H9 (cell line): ENCODE results near the gene BAX. TPM values are rescaled to one million over a fixed set of nuclear protein-coding genes. Genes with fewer than 3 reads are reported as not detected.

Experiments
- DNase-seq: peaks from one replicate; pipeline ENCODE4 v3.0.0-alpha.2; 2017
- H2AFZ ChIP-seq: one replicate; pipeline ENCODE4 v1.6.1; 2013; ENCODE audit warnings: mild to moderate bottlenecking, low read length, control low read depth, moderate library complexity
- H2AK5ac ChIP-seq: 2 replicates; pipeline ENCODE4 v1.6.1; 2013; ENCODE audit warnings: low read length, control low read depth, mixed read lengths; ENCODE audit not compliant: insufficient read length
- H2BK120ac ChIP-seq: one replicate; pipeline ENCODE4 v1.6.1; 2013; ENCODE audit warnings: low read depth, mild to moderate bottlenecking, low read length, control low read depth, inconsistent platforms; ENCODE audit not compliant: poor library complexity, severe bottlenecking
- H2BK12ac ChIP-seq: 2 replicates; pipeline ENCODE4 v1.6.1; 2013; ENCODE audit warnings: low read length, control low read depth, mixed read lengths, low read depth; ENCODE audit not compliant: insufficient read length
- H2BK15ac ChIP-seq: 2 replicates; pipeline ENCODE4 v1.6.1; 2013; ENCODE audit warnings: low read depth, low read length, control low read depth
- H2BK20ac ChIP-seq: one replicate; pipeline ENCODE4 v1.6.1; 2013; ENCODE audit warnings: low read depth, mild to moderate bottlenecking, low read length, control low read depth, inconsistent platforms; ENCODE audit not compliant: poor library complexity, severe bottlenecking
- H2BK5ac ChIP-seq: 2 replicates; pipeline ENCODE4 v1.6.1; 2013; ENCODE audit warnings: low read length, control low read depth, mixed read lengths; ENCODE audit not compliant: insufficient read length
- H3K14ac ChIP-seq: 2 replicates; pipeline ENCODE4 v1.6.1; 2013; ENCODE audit warnings: low read length, control low read depth; ENCODE audit not compliant: insufficient read depth
- H3K18ac ChIP-seq: 2 replicates; pipeline ENCODE4 v1.6.1; 2013; ENCODE audit warnings: low read depth, mild to moderate bottlenecking, mixed read lengths, low read length, control low read depth; ENCODE audit not compliant: insufficient read length
- H3K23ac ChIP-seq: 2 replicates; pipeline ENCODE4 v1.6.1; 2013; ENCODE audit warnings: low read length, control low read depth, mixed read lengths, low read depth; ENCODE audit not compliant: insufficient read length
- H3K23me2 ChIP-seq: 2 replicates; pipeline ENCODE4 v1.6.1; 2013; ENCODE audit warnings: low read depth, mild to moderate bottlenecking, mixed read lengths, low read length, control low read depth; ENCODE audit not compliant: insufficient read length, poor library complexity, severe bottlenecking
- H3K27ac ChIP-seq: 2 replicates; pipeline ENCODE4 v1.5.1; 2013; ENCODE audit warnings: low read length, control low read depth, mixed read lengths, low read depth; ENCODE audit not compliant: insufficient read length
- H3K27me3 ChIP-seq: 2 replicates; pipeline ENCODE4 v1.6.1; 2013; ENCODE audit warnings: low read length, control low read depth, inconsistent platforms; ENCODE audit not compliant: insufficient read depth
- H3K4ac ChIP-seq: 2 replicates; pipeline ENCODE4 v1.6.1; 2013; ENCODE audit warnings: low read depth, mild to moderate bottlenecking, control low read depth, inconsistent platforms, low read length, moderate library complexity
- H3K4me1 ChIP-seq: 2 replicates; pipeline ENCODE4 v1.6.1; 2013; ENCODE audit warnings: low read length, control low read depth, inconsistent platforms; ENCODE audit not compliant: insufficient read depth
- H3K4me2 ChIP-seq: 2 replicates; pipeline ENCODE4 v1.6.1; 2013; ENCODE audit warnings: low read length, control low read depth, mixed read lengths; ENCODE audit not compliant: insufficient read length, insufficient read depth
- H3K56ac ChIP-seq: 2 replicates; pipeline ENCODE4 v1.6.1; 2013; ENCODE audit warnings: low read depth, mild to moderate bottlenecking, mixed read lengths, low read length, control low read depth; ENCODE audit not compliant: insufficient read length
- H3K79me1 ChIP-seq: 2 replicates; pipeline ENCODE4 v1.6.1; 2013; ENCODE audit warnings: low read depth, mild to moderate bottlenecking, moderate library complexity, low read length, control low read depth, inconsistent platforms; ENCODE audit not compliant: insufficient read depth, poor library complexity, severe bottlenecking
- H3K79me2 ChIP-seq: 2 replicates; pipeline ENCODE4 v1.6.1; 2013; ENCODE audit warnings: low read length, control low read depth, inconsistent platforms; ENCODE audit not compliant: insufficient read depth
- H3K9ac ChIP-seq: 2 replicates; pipeline ENCODE4 v1.6.1; 2013; ENCODE audit warnings: low read length, control low read depth, mixed read lengths; ENCODE audit not compliant: insufficient read length; ENCODE audit errors: extremely low read depth
- H3K9me3 ChIP-seq: one replicate; pipeline ENCODE4 v1.6.1; 2013; ENCODE audit warnings: low read depth, low read length, inconsistent platforms; ENCODE audit not compliant: control insufficient read depth
- H3T11ph ChIP-seq: one replicate; pipeline ENCODE4 v1.6.1; 2013; ENCODE audit warnings: mild to moderate bottlenecking, low read length, control low read depth, inconsistent platforms
- H4K20me1 ChIP-seq: one replicate; pipeline ENCODE4 v1.6.1; 2013; ENCODE audit not compliant: control insufficient read depth, insufficient read length, insufficient read depth
- H4K5ac ChIP-seq: 2 replicates; pipeline ENCODE4 v1.6.1; 2013; ENCODE audit warnings: low read depth, mild to moderate bottlenecking, mixed read lengths, low read length, control low read depth; ENCODE audit not compliant: insufficient read length
- H4K8ac ChIP-seq: replicated peaks from 2 replicates; pipeline ENCODE4 v1.6.1; 2013; ENCODE audit warnings: low read length, control low read depth, mixed read lengths, low read depth; ENCODE audit not compliant: insufficient read length
- H4K91ac ChIP-seq: 2 replicates; pipeline ENCODE4 v1.6.1; 2013; ENCODE audit warnings: low read depth, mild to moderate bottlenecking, moderate library complexity, mixed read lengths, low read length, control low read depth; ENCODE audit not compliant: insufficient read length
- H3K27ac Mint-ChIP-seq, 3 experiments: 2 replicates in 2 of 3; 3 replicates in 1 of 3; pipeline ENCODE4 v1.8.0; 2020 to 2021; ENCODE audit warnings: mixed read lengths in 3 of 3, mild to moderate bottlenecking in 1 of 3, moderate library complexity in 1 of 3
- H3K27me3 Mint-ChIP-seq: 2 replicates; pipeline ENCODE4 v1.8.0; 2021; ENCODE audit warnings: low read depth, mild to moderate bottlenecking, moderate library complexity, mixed read lengths
- H3K36me3 Mint-ChIP-seq, 3 experiments: 2 replicates in 2 of 3; 3 replicates in 1 of 3; pipeline ENCODE4 v1.8.0; 2020 to 2021; ENCODE audit warnings: low read depth in 3 of 3, mixed read lengths in 3 of 3; ENCODE audit not compliant: insufficient read depth in 1 of 3
- H3K4me1 Mint-ChIP-seq, 2 experiments: 2 replicates each; pipeline ENCODE4 v1.8.0; 2020; ENCODE audit warnings: mixed read lengths in 2 of 2
- H3K4me3 Mint-ChIP-seq, 2 experiments: 2 replicates in 1 of 2; 3 replicates in 1 of 2; pipeline ENCODE4 v1.8.0; 2020 to 2021; ENCODE audit warnings: mild to moderate bottlenecking in 2 of 2, mixed read lengths in 2 of 2, moderate library complexity in 1 of 2
- H3K9me3 Mint-ChIP-seq, 2 experiments: 2 replicates in 1 of 2; 3 replicates in 1 of 2; pipeline ENCODE4 v1.8.0; 2020; ENCODE audit warnings: mild to moderate bottlenecking in 2 of 2, mixed read lengths in 2 of 2, moderate library complexity in 1 of 2
- CTCF ChIP-seq: fragments of 200-600 bp; sonication (generic); conservative IDR thresholded peaks from 3 replicates; pipeline ENCODE4 v1.8.0; 2021; ENCODE audit warnings: antibody characterized with exemption, mild to moderate bottlenecking
- WGBS: extraction: QIAGEN DNeasy Blood & Tissue Kit; methylation state at CpG from one replicate; pipeline ENCODE4 v1.1.7; 2013; ENCODE audit warnings: missing lambda C conversion rate, low lambda C conversion rate, mixed read lengths; ENCODE audit not compliant: insufficient read length; ENCODE audit errors: extremely low coverage; 5-methylcytosine and 5-hydroxymethylcytosine counted together
- total RNA-seq: library from RNA; stranded (reverse); gene quantifications from 2 replicates; pipeline ENCODE4 v1.2.1, GENCODE V29; 2021

Gene BAX
- total RNA-seq, 1 experiment from 2014 or later = 310 TPM

GRCh38 chr19:48961673-48962028, 7.0 kb downstream of the BAX start:
- H2BK12ac ChIP-seq = no peak overlapping the region
- no peaks in the 10 kb centered on the region for H3K9me3 ChIP-seq
- no peak overlapping the region for H3K56ac ChIP-seq
- no peak overlapping the region for H3K14ac ChIP-seq
- Mint-ChIP-seq H3K36me3 (peaks cover 19 to 58% (median 46%) of the 10 kb centered on the region in 3 experiments; a peak in 6 of 7 replicates), H3K9me3 (peaks cover 0 to 5% of the 10 kb centered on the region in 2 experiments; a peak in 2 of 5 replicates), H3K4me1 (peaks cover 30 to 37% of the 10 kb centered on the region in 2 experiments), H3K4me3 (no peak overlapping the region; a peak in 2 of 5 replicates), H3K27ac (peak overlapping the region; percentile 62 to 98 (median 83); a peak in 5 of 7 replicates), H3K27me3 (peaks cover 2% of the 10 kb centered on the region; the same call in 1 of the 2 replicates)
- H4K20me1 ChIP-seq = peaks cover 3% of the 10 kb centered on the region
- no peaks in the 10 kb centered on the region for H3K27me3 ChIP-seq
- no peak overlapping the region for H4K5ac ChIP-seq
- no peak overlapping the region for H3T11ph ChIP-seq
- no peak overlapping the region for H2BK120ac ChIP-seq
- no peak overlapping the region for H3K9ac ChIP-seq
- H3K79me2 ChIP-seq = no peaks in the 10 kb centered on the region
- H2AFZ ChIP-seq = no peak overlapping the region
- H3K79me1 ChIP-seq = no peaks in the 10 kb centered on the region
- DNase-seq = no peak
- H3K4me1 ChIP-seq = no peaks in the 10 kb centered on the region; the same call in 1 of the 2 replicates
- WGBS = no CpG with 5 or more reads among the region's 12 CpGs
- no peak overlapping the region for H2AK5ac ChIP-seq
- no peak overlapping the region for H3K23ac ChIP-seq
- H3K18ac ChIP-seq = no peak overlapping the region
- H3K27ac ChIP-seq = no peak overlapping the region
- H4K91ac ChIP-seq = no peak overlapping the region
- H4K8ac ChIP-seq = no peak overlapping the region
- H3K4ac ChIP-seq = no peak overlapping the region
- no peak overlapping the region for H2BK5ac ChIP-seq
- H2BK20ac ChIP-seq = no peak overlapping the region
- peaks cover 14% of the 10 kb centered on the region for H3K23me2 ChIP-seq
- no peak for TF ChIP-seq CTCF
- H3K4me2 ChIP-seq = no peak overlapping the region
- no peak overlapping the region for H2BK15ac ChIP-seq
